SHP77 treated with DMSO at 0.1 percent for 48 hours (cell line): Measurements from ENCODE around the gene GLIPR1L2.
"Not testable (repeated sequence)": the region's sequence is repeated elsewhere in the genome, so short reads cannot be mapped to it uniquely, and the experiment has no call there.

Source experiments
- DNase-seq: peaks from one replicate; lab custom pipeline; 2025; lab: John Stamatoyannopoulos, UW

GLIPR1L2 gene

GRCh38 chr12:75437564-75437963, 46.7 kb downstream of the GLIPR1L2 start:
- no peak for DNase-seq

- no peak for DNase-seq
These were observed 47.3 kb downstream of the GLIPR1L2 start for GRCh38 chr12:75438059-75438754.

GRCh38 chr12:75439048-75439447, 48.2 kb downstream of the GLIPR1L2 start:
- DNase-seq, result no peak

- no peak for DNase-seq
These were observed 49.0 kb downstream of the GLIPR1L2 start for GRCh38 chr12:75439930-75440329.

GRCh38 chr12:75441687-75442449, 51.0 kb downstream of the GLIPR1L2 start:
- not testable (repeated sequence) for DNase-seq

- not testable (repeated sequence) for DNase-seq
These were observed 51.6 kb downstream of the GLIPR1L2 start for GRCh38 chr12:75442454-75442853.

GRCh38 chr12:75443709-75444108, 52.8 kb downstream of the GLIPR1L2 start:
- no peak for DNase-seq

- DNase-seq, result no peak
These were observed 53.7 kb downstream of the GLIPR1L2 start for GRCh38 chr12:75444429-75445136.

- DNase-seq, result not testable (repeated sequence)
These were observed 54.2 kb downstream of the GLIPR1L2 start for GRCh38 chr12:75445137-75445507.

GRCh38 chr12:75446857-75447256, 56.0 kb downstream of the GLIPR1L2 start:
- DNase-seq, result no peak

GRCh38 chr12:75447691-75448393, 57.0 kb downstream of the GLIPR1L2 start:
- DNase-seq, result no peak

- DNase-seq, result no peak
These were observed 61.9 kb downstream of the GLIPR1L2 start for GRCh38 chr12:75452675-75453330.

- DNase-seq, result no peak
These were observed 65.0 kb downstream of the GLIPR1L2 start for GRCh38 chr12:75455839-75456238.

- no peak for DNase-seq
These were observed 66.3 kb downstream of the GLIPR1L2 start for GRCh38 chr12:75457191-75457590.

GRCh38 chr12:75457866-75458265, 67.0 kb downstream of the GLIPR1L2 start:
- DNase-seq, result not testable (repeated sequence)

GRCh38 chr12:75459755-75460154, 68.9 kb downstream of the GLIPR1L2 start:
- no peak for DNase-seq

GRCh38 chr12:75460204-75460603, 69.3 kb downstream of the GLIPR1L2 start:
- no peak for DNase-seq

GRCh38 chr12:75471902-75472890, 81.3 kb downstream of the GLIPR1L2 start:
- no peak for DNase-seq

GRCh38 chr12:75474116-75474515, 83.2 kb downstream of the GLIPR1L2 start:
- DNase-seq, result no peak

- no peak for DNase-seq
These were observed 85.2 kb downstream of the GLIPR1L2 start for GRCh38 chr12:75476071-75476470.
